ENCODE results near the gene SH3GLB2. TPM values are rescaled to one million over a fixed set of nuclear protein-coding genes. Genes with fewer than 3 reads are reported as not detected.

Gene SH3GLB2
- total and polyA plus RNA-seq, 2 of the 8 experiments (the other 6 are each of a cell fraction or from before 2014, with no cell fraction given), result 52.7 to 79.9 TPM

DNA sequence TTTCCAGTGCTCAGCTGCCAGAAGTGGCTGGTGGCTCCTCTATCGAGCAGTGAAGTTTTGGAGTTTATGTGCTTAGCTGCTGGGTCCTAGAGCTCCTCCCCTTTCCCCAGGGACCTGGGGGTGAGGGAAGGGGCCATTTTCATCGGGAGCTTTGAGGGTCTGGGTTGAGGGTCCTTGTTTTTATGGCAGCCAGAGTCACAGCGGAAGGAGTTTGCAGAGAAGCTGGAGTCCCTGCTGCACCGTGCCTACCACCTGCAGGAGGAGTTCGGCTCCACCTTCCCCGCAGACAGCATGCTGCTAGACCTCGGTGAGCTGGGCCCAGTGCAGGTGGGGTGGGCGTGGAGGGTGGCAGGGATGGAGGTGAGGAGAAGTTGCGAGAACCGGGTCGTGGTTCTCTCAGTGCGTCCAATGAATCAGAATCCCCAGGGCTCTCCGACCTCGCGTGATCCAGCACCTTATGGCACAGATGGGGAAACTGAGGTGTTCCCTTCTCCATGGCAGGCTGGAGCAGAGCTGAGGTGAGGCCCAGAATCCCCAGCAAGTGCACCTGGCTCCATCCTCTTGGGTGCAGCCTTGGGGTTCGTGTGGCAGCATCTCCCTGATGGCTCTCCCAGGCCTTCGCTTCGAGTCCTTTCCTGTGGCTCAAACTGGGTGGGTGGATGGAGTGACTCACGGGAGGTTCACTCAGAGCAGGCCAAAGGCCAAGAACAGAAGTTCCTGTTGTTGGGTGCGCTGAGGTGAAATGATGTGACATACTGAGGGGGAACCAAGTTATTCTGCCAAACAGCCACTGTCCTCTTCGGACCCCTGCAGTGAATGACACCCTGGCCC lies 31.0 kb upstream of the SH3GLB2 start:
- no peak overlapping the region for H2AFZ ChIP-seq (ENCODE audit: low read length)
- H3K23me2 ChIP-seq (ENCODE audit: low read depth, low read length), result no peaks in the 10 kb centered on the region
- POLR2A ChIA-PET (ENCODE audit: partially characterized antibody), result interaction anchor here (1.1 to 1.2 kb wide), 2 partner anchors 21 to 22 kb away, joined by 4 read pairs; partner anchors contain the start of gene DOLPP1
- TF ChIP-seq GTF2F1 (IDR thresholded peaks at IDR 0.05; ENCODE audit: borderline replicate concordance, low read depth, low read length), result no peak
- TF ChIP-seq EZH2 (IDR thresholded peaks at IDR 0.05; ENCODE audit: low read depth, low read length, severe bottlenecking), result no peak
- no peak for TF ChIP-seq RXRA (IDR thresholded peaks at IDR 0.05; ENCODE audit: insufficient read depth, low read depth, low read length)
- TF ChIP-seq, protein P1, sequence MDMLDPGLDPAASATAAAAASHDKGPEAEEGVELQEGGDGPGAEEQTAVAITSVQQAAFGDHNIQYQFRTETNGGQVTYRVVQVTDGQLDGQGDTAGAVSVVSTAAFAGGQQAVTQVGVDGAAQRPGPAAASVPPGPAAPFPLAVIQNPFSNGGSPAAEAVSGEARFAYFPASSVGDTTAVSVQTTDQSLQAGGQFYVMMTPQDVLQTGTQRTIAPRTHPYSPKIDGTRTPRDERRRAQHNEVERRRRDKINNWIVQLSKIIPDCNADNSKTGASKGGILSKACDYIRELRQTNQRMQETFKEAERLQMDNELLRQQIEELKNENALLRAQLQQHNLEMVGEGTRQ (IDR thresholded peaks at IDR 0.05; ENCODE audit: low read length), result no peak
- no peak for TF ChIP-seq KDM1A (IDR thresholded peaks at IDR 0.05; ENCODE audit: borderline replicate concordance, low read length)
- TF ChIP-seq RNF2 (IDR thresholded peaks at IDR 0.05; ENCODE audit: borderline replicate concordance, low read depth, low read length, missing control alignments, poor library complexity, severe bottlenecking), result no peak
- TF ChIP-seq CHD2 (IDR thresholded peaks at IDR 0.05; ENCODE audit: low read length), result no peak
- TF ChIP-seq ZNF274 (IDR thresholded peaks at IDR 0.05; ENCODE audit: borderline replicate concordance, extremely low read depth, low read length), result no peak
- no peak for TF ChIP-seq RBBP5 (IDR thresholded peaks at IDR 0.05; ENCODE audit: borderline replicate concordance, low read depth, low read length)
- TF ChIP-seq YY1 (IDR thresholded peaks at IDR 0.05; ENCODE audit: low read depth, low read length), result no peak

More for the DNA sequence above, 31.0 kb upstream of the SH3GLB2 start:
- Histone ChIP-seq H3K9ac (replicated peaks in 1 of 4; ENCODE audit: extremely low read depth in 1 of 4, low read depth in 3 of 4, low read length in 3 of 4) (no peak overlapping the region; a peak in 1 of 7 replicates), H3K4me3 (ENCODE audit: extremely low read depth in 1 of 4, insufficient read depth in 2 of 4, low read depth in 3 of 4, low read length in 4 of 4) (no peak overlapping the region), H3K4ac (replicated peaks; ENCODE audit: insufficient read length, low read depth, low read length) (no peak overlapping the region), H2BK15ac (ENCODE audit: low read length) (no peak overlapping the region), H2BK20ac (ENCODE audit: low read length) (no peak overlapping the region), H3K36me3 (ENCODE audit: control insufficient read depth in 2 of 4, insufficient read depth in 4 of 4, low read length in 3 of 4) (peaks cover 2 to 19% (median 14%) of the 10 kb centered on the region in 4 experiments), H3K18ac (ENCODE audit: extremely low read depth, low read length) (no peak overlapping the region), H3K56ac (replicated peaks; ENCODE audit: insufficient read length, low read depth, low read length) (no peak overlapping the region), H4K5ac (ENCODE audit: insufficient read length, low read depth, low read length) (no peak overlapping the region), H2BK5ac (ENCODE audit: low read depth, low read length) (no peak overlapping the region), H4K91ac (replicated peaks; ENCODE audit: insufficient read length, low read length) (no peak overlapping the region), H2AK5ac (ENCODE audit: low read depth, low read length) (no peak overlapping the region), H3K27ac (ENCODE audit: low read depth, low read length) (no peak overlapping the region), H2BK120ac (replicated peaks; ENCODE audit: low read depth, low read length) (no peak overlapping the region), H3K4me2 (ENCODE audit: insufficient read depth in 1 of 2, low read depth in 2 of 2, low read length in 2 of 2) (no peak overlapping the region), H3K9me3 (ENCODE audit: insufficient read depth in 2 of 2, low read depth in 1 of 2, low read length in 1 of 2) (no peaks in the 10 kb centered on the region), H3K14ac (ENCODE audit: insufficient read length) (no peak overlapping the region), H2BK12ac (ENCODE audit: low read depth, low read length) (no peak overlapping the region), H4K8ac (ENCODE audit: extremely low read depth, insufficient read depth, low read length) (no peak overlapping the region; the same call in 1 of the 2 replicates), H3K27me3 (replicated peaks in 1 of 4; ENCODE audit: control insufficient read depth in 3 of 4, extremely low read depth in 1 of 4, insufficient read depth in 3 of 4, low read length in 3 of 4) (no peaks in the 10 kb centered on the region), H3K23ac (ENCODE audit: insufficient read length) (no peak overlapping the region), H4K20me1 (replicated peaks in 1 of 2; ENCODE audit: control insufficient read depth in 1 of 2, insufficient read depth in 2 of 2, low read length in 2 of 2) (no peaks in the 10 kb centered on the region), H3K4me1 (replicated peaks in 1 of 4; ENCODE audit: control insufficient read depth in 3 of 4, insufficient read depth in 4 of 4, low read length in 3 of 4) (no peaks in the 10 kb centered on the region), H3K79me1 (ENCODE audit: low read depth, low read length) (no peaks in the 10 kb centered on the region), H3K79me2 (ENCODE audit: control insufficient read depth in 1 of 2, insufficient read depth in 2 of 2, low read length in 2 of 2) (no peaks in the 10 kb centered on the region)
- DNase-seq (ENCODE audit: low read depth in 1 of 2, low spot score in 2 of 2) (no peak), FAIRE-seq (no peak)
- 89% methylated on average over 16 of the region's 21 CpGs; no CpG with 5 or more reads in 1 of the 2 experiments for WGBS, 2 experiments (ENCODE audit: extremely low coverage in 1 of 2, insufficient coverage in 1 of 2, insufficient read length in 1 of 2, insufficient replicate concordance in 2 of 2, low coverage in 1 of 2, low lambda C conversion rate in 2 of 2, missing lambda C conversion rate in 1 of 2)
- CTCF ChIA-PET (ENCODE audit: partially characterized antibody), result interaction anchor here (0.6 to 1.7 kb wide), 3 partner anchors 8 to 1264 kb away, joined by 3 to 4 read pairs (median 3); no protein-coding TSS in a partner anchor
